ENCODE measurements around the gene GPATCH4.
"Not testable (repeated sequence)": the region's sequence is repeated elsewhere in the genome, so short reads cannot be mapped to it uniquely, and the experiment has no call there.

The GPATCH4 gene

GRCh38 chr1:156608036-156608674 lies 6.9 kb upstream of the GPATCH4 start:
- TF ChIP-seq CTCF (IDR thresholded peaks at IDR 0.05) = peak; percentile 99
- no peak for TF ChIP-seq ZFX (IDR thresholded peaks at IDR 0.05; ENCODE audit: borderline replicate concordance)
- H3K27ac ChIP-seq = peak overlapping the region; percentile 7; the same call in 1 of the 2 replicates

DNA sequence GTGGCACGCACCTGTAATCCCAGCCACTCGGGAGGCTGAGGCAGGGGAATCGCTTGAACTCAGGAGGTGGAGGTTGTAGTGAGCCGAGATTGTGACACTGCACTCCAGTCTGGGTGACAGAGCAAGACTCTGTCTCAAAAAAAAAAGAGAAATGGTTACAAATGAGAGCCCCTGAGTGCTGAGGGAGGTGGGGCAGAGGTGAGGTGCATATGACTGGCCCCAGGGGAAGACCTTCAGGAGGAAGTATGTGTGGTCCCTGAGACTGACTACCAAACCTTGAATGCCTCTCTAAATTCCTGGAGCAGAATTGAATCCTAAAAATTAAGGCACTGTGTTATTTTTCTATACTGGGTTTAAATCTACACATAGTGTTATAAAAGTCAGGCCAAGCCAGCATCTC lies 6.1 kb upstream of the GPATCH4 start:
- not testable (repeated sequence) for H3K27ac ChIP-seq

DNA sequence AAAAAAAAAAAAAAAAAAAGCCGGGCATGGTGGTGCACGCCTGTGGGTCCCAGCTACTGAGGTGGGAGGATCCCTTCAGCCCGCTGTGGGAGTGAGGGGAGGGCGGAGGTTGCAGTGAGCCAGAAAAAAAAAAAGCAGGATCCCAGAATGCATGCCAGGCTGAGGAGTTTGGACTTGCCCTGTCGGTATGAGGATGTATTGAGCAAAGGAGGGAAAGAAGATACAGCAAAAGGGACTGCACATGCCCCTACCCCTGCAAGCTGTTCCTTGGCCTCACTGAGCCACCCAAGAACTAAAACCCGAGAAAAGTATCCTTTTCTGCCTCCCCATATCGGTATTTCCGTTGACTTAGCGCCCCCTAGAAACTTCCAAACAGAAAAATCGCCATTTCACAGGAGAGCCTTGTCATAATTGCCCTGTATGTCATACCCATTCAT lies 1.3 kb upstream of the GPATCH4 start:
- TF ChIP-seq ZFX (IDR thresholded peaks at IDR 0.05; ENCODE audit: borderline replicate concordance) = no peak
- TF ChIP-seq CTCF (IDR thresholded peaks at IDR 0.05) = peak; percentile 79
- no peak overlapping the region; the same call in 1 of the 2 replicates for H3K27ac ChIP-seq

DNA sequence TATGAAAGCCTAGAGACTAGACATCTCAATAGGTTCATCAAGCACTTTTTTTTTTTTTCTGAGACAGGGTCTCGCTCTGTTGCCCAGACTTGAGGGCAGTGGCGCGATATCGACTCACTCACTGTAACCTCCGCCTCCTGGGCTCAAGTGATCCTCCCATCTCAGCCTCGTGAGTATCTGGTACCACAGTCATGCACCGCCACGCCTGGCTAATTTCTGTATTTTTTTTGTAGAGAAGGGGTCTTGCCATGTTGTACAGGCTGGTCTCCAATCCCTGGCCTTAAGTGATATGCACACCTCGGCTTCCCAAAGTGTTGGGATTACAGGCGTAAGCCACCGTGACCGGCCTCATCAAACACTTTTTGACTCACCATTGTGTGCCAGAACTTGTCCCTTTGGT lies 613 bp upstream of the GPATCH4 start:
- TF ChIP-seq ZFX (IDR thresholded peaks at IDR 0.05; ENCODE audit: borderline replicate concordance) (no peak), CTCF (IDR thresholded peaks at IDR 0.05) (no peak)
- H3K27ac ChIP-seq = peak overlapping the region; percentile 86

- no peak for TF ChIP-seq CTCF (IDR thresholded peaks at IDR 0.05)
- TF ChIP-seq ZFX (IDR thresholded peaks at IDR 0.05; ENCODE audit: borderline replicate concordance) = no peak
- H3K27ac ChIP-seq = peak overlapping the region; percentile 86
Observed at GRCh38 chr1:156600733-156601121, 552 bp downstream of the GPATCH4 start.

DNA sequence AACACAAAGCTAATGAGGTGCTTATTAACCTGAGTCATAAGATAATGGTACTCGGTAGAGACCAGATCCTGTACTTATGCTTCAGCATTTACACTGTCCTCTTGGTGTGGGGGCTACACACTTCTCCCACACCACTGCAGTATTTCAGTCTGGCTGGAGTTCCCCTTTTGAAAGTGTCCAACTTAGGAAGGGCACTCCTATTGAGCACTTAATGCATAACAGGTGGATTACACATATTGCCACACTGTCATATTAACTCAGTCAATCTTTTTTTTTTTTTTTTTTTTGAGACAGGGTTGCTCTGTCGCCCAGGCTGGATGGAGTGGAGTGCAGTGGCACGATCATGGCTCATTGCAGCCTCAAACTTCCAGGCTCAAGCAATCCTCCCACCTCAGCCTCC lies 1.5 kb downstream of the GPATCH4 start:
- peak overlapping the region; percentile 86 for H3K27ac ChIP-seq
- peak; percentile 34; the same call in 1 of the 2 replicates for TF ChIP-seq CTCF (IDR thresholded peaks at IDR 0.05)
- no peak for TF ChIP-seq ZFX (IDR thresholded peaks at IDR 0.05; ENCODE audit: borderline replicate concordance)

GRCh38 chr1:156598731-156599432 lies 2.4 kb downstream of the GPATCH4 start:
- H3K27ac ChIP-seq = peak overlapping the region; percentile 86; the same call in 1 of the 2 replicates
- TF ChIP-seq ZFX (IDR thresholded peaks at IDR 0.05; ENCODE audit: borderline replicate concordance) = no peak
- no peak for TF ChIP-seq CTCF (IDR thresholded peaks at IDR 0.05)

Data from 22Rv1 (cell line).